HTERT RPE-1 (cell line): ENCODE data around the gene ZNF786.
"Not testable (repeated sequence)": the region's sequence is repeated elsewhere in the genome, so short reads cannot be mapped to it uniquely, and the experiment has no call there.

ENCODE experiments used
- in situ Hi-C: fragments of 300-500 bp; cut with MboI; formaldehyde crosslinking; loops from 4 replicates; pipeline ENCODE4 v1.14.3; 2020; ENCODE audit warnings: low sequenced_read_pairs

ZNF786 gene, protein sequence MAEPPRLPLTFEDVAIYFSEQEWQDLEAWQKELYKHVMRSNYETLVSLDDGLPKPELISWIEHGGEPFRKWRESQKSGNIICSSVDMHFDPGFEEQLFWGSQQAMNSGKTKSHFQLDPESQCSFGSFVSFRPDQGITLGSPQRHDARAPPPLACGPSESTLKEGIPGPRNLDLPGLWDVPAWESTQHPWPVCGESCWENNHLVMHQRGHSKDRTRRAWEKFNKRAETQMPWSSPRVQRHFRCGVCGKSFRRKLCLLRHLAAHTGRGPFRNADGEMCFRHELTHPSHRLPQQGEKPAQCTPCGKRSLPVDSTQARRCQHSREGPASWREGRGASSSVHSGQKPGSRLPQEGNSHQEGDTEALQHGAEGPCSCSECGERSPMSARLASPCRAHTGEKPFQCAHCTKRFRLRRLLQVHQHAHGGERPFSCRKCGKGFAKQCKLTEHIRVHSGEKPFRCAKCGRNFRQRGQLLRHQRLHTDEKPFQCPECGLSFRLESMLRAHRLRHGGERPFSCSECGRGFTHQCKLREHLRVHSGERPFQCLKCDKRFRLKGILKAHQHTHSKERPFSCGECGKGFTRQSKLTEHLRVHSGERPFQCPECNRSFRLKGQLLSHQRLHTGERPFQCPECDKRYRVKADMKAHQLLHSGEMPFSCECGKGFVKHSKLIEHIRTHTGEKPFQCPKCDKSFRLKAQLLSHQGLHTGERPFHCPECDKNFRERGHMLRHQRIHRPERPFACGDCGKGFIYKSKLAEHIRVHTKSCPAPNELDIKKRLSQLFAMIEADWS

DNA sequence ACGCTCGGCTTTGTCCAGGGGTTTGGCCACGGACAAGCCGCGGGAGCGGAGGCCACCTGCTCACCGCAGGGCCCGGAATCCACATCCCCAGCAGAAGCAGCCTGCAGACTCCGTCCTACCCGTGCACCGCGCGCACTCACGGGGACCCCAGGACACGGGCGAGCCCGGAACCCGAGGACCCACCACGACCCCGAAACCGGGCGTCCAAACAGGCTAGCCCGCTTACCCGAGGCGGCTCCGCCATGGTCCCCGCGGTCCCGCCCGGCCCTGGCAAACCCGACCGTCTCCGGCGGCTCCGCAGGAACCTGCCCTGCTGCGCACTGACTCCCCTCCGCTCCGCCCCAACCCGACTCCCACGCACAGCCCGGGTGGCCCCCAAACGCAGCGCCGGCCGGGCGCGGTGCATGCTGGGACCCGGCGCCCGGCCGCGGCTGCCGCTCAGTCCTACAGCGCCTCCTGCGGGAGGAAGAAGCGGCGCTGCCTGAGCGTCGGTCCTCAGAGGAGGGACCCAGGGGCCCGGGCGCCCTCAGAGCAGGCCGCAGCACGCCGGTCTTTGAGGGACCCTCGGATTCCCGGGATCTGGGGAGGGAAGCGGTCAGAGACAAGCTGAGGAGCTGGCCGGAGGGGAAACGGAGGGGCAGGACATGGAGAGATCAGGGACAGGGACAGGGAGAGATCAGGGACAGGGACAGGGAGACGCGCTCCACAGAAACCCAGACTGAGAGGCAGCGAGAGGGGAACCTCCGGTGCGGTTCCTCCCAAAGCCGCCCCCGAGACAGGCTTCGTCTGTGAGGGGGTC, at the start of gene ZNF786:
Gene ZNF786 (minus strand): TSS at position 322 of the 799 bp plus-strand sequence. CDS start 78 bp downstream, at position 244.
- in situ Hi-C loops, result no loop called here

DNA sequence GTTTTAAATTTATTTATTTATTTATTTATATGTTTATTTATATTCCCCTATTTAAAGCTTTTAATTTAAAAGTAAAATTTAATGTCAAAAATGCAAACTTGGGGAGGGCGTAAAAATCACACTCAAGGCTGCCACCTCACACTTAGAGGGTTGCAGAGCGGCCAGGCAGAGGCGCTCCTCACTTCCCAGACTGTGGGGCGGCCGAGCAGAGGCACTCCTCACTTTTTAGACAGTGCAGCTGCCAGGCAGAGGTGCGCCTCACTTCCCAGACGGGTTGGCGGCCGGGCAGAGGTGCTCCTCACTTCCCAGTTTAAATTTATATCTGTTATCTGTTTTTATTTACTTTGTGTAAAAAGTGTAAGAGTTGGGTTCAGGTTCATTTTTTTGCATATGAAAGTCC, 45.6 kb upstream of the ZNF786 start:
- in situ Hi-C loops, result no loop called here

DNA sequence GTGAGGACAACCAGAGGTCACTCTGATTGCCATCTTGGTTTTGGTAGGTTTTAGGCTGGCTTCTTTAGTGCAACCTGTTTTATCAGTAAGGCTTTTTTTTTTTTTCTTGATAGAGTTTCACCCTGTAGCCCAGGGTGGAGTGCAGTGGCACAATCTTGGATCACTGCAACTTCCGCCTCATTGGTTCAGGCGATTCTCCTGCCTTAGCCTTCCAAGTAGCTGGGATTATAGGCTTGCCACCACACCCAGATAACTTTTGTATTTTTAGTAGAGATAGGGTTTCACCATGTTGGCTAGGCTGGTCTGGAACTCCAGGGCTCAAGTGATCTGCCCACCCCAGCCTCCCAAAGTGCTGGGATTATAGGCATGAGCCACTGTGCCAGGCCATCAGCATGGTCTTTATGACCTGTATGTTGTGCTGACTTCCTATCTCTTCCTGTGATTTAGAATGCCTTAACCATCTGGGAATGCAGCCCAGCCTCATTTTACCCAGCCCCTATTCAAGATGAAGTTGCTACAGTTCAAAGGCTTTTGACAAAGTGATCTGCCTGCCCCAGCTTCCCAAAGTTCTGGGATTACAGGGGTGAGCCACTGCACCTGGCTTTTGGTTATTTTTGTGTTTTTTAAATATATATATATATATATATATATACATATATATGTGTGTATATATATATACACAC, 42.7 kb upstream of the ZNF786 start:
- in situ Hi-C loops, result no loop called here

DNA sequence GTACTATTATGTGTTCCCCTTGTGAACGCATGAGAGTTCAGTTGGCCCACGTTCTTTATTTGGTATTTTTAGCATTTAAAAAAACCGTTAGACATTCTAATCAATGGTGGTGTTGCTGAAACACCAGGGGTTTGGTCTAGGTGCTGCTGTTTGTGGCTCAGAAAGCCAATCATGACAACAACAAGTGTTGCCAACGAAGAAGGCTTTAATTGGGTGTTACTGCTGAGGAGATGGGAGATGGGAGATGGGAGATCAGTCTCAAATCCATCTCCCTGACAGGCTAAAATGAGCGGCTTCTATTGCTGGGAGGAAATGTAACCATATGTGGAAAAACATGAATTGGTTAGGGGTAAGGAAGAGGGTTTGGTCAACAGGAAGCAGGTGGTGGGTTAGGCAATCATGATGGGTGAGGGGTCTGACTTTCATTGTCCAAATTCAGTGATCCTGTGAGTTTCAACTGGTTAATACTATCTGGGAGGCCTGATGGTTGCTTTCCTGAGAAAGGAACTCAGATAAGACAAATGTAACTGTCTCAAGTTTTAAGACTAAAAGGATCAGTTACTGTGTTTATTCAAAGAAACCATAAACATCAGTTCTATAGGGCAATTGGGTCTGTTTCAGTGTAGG, 40.2 kb upstream of the ZNF786 start:
- in situ Hi-C loops, result no loop called here

DNA sequence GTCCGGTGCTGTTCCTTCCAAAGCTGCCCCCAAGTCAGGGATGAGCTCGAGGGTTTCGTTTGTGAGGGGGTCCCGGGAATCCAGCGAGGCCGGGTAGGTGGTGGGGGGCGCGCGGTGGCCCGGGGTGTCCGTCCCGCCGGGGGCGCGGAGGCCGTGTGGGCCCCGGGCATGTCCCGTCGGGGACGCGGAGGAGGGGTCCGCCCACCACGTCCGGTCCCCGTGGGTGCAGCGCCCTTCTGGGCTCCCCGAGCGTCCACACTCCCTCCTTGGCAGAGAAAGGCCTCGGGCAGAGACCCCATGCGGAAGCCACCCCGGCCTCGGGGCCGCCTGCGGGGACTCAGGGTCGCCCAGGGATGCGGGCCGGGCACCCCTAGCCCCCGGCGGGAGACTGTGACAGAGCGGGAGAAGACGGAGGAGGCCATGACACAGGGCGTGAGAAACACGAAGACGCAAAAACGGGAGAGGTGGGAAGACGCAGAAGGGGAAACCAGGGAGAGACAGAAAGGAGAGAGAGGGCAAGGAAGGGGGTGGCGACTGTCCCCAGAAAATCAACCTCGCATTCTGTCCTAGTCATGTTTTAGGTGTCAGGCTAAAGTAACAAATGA, 36.2 kb upstream of the ZNF786 start:
- in situ Hi-C loops, result no loop called here

DNA sequence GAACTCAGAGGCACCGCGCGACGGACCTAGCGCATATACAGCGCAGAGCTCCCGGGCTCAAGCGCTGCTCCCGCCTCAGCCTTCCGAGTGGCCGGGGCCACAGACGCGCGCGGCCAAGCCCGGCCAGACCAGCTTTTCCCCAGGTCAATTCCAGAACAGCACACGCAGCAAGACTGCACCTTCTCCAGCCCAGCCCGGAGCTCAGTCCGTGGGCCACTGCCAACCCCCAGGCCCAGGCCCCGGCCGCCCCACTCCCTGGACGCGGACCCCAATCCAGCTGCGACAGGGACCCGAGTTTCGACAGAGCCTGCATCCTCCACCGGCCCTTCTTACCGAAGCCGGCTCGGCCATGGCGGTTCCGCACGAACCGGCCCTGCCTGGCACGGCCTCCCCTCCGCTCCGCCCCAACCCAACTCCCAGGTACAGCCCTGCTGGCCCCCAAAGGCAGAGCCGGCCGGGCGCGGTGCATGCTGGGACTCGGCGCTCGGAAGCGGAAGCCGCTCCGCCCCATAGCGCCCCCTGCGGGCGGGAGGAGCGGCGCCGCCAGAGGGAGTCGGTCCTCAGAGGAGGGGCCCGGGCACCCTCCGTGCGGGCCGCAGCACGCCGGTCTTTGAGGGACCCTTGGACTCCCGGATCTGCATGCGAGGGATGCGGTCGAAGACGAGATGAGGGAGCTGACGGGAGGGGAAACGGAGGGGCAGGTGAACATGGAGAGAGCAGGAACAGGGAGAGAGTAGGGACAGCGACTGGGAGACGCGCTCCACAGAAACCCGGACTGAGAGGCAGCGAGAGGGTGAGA, 35.5 kb upstream of the ZNF786 start, which contains the start of gene ZNF425:
Gene ZNF425 (minus strand): TSS at position 462 of the 799 bp plus-strand sequence. CDS start 111 bp downstream, at position 351.
- in situ Hi-C loops, result no loop called here

DNA sequence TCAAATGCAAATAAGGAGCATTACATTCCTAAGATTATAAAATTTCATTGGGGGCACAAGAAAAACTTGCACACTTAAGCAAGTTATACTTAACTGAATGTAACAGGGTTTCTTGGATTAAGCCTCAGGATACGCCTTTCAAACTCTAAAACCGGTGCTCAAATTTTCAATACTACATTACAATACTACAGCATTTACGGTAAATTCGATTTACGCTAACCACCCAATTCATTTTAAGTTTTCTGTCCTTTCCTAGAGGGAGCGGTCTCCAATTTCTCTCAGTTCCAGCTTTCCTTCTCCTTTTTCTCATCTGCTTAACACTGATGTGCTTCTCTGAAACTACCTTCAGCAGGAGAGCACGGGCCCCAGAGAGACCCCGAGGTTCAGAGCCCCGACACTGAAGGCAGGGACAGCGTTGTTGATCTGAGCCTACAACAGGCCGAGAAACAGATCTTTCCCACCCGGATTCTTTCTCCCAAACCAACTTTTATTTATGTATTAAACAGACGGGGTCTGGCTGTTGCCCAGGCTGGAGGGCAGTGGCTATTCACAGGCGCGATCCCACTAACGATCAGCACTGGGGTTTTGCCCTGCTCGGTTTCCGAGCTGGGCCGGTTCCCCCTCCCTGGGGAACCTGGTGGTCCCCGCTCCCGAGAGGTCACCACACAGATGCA, 34.8 kb upstream of the ZNF786 start:
- in situ Hi-C loops, result no loop called here

DNA sequence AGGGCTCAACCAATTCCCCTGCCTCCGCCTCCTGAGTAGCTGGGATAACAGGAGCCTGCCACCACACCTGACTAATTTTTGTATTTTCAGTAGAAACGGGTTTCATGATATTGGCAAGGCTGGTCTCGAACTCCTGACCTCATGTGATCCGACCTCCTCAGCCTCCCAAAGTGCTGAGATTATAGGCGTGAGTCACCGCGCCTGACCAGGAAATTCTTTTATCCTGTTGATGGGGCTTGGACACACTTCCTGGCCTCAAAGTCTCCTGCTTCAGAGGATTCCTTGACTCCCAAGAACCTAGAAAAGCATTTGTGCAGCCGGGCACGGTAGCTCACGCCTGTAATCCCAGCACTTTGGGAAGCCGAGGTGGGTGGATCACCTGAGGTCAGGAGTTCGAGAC, 19.5 kb upstream of the ZNF786 start:
- in situ Hi-C loops, result no loop called here

DNA sequence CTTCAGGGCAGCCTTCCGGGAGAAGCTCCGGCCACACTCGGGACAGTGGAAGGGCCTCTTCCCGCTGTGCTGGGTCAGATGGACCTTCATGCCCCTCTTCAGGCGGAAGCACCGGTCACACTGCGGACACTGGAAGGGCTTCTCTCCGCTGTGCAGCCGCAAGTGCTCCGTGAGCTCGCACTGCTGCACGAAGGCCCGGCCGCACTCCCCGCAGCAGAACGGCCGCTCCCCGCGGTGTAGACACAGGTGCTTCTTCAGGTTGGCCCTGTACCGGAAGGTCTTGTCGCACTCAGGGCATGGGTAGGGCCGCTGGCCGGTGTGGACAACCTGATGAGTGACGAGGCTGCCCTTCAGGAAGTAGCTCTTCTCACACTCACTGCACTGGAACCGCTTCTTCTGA, 14.2 kb upstream of the ZNF786 start:
- in situ Hi-C loops, result no loop called here

DNA sequence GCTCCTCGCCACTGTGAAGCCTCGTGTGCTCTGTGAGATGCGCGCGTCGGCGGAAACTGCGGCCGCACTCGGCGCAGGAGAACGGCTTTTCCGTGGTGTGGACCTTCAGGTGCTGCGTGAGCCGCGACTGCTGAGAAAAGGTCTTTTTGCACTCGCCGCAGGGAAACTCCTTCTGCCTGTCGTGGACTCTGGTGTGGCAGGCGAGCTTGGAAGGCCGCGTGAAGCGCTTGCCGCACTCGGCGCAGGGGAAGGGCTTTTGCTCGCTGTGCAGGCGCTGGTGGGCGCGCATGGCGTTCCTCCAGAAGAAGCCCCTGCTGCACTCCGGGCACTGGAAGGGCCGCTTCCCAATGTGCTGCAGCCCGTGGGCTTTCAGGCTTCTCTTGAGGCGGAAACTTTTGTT, 13.7 kb upstream of the ZNF786 start:
- in situ Hi-C loops, result no loop called here

DNA sequence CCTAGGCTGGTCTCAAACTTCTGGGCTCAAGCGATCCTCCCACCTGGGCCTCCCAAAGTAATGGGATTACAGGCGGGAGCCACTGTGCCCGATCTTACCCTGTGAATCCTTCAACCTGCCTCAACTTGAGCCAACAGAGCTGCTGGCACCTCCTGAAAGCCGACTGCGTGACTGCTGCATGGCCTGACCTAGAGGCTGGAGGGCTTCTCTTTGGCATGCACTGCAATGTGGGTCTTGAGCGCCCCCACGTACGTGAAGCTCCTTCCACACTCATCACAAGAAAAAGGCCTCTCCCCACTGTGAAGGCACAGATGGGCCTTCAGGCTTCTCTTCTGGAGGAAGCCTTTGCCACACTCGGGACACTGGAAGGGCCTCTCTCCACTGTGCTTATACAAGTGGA, 12.9 kb upstream of the ZNF786 start:
- in situ Hi-C loops, result no loop called here

DNA sequence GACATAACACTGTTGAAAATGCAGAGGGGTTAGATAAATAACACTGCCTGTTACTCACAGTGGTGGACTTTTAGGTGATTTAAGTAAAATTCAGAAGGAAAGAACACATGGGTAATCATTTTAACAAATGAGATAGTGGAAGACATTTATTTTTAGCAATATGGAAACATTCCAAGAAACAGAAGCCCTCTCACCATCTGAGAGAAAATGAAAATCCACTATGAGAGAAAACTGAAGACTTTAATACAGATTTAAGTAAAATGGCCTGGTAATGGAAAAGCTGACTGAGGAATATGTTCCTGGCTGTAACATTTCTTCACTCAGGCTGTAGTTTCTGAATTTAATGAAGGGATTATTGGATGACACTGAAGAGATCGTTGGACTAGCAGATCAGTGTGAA, 12.1 kb upstream of the ZNF786 start:
- in situ Hi-C loops, result no loop called here

DNA sequence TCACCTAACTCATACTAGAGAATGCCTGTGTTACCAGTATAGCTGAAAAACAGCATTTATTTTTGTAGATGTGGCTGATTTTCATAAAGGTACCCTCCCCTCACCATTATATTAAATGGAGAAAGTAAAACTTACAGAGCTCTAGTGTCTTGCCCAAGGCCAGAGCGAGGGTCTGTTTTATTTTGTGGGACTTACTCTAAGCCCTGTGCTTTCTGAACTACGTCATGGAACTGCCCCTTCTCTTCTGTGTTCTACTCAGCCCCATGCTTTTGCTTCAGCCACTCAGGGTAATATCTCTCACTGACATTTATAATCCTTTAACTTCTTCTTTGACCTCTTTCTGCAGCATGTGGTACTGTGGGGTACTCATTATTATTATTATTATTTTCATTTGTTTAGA, 10.3 kb upstream of the ZNF786 start:
- in situ Hi-C loops, result no loop called here

DNA sequence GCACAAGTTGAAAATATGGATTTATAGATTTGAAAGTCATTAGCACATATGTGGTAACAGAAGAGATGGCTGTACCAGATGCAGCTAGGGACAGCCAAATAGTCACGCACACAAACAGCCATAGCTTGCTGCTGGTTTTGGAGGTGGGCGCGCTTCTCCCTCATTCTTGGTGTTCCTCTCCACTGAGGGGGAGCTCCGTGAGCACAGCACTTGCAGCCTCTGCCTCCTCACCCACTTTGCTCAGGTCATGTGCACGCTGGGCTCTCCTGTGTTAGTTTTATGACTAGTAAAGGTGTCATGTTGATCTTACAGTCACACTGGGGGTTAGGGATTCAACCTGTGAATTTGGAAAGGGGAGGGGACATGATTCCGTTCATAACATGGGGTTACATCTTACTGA, 8.5 kb upstream of the ZNF786 start:
- in situ Hi-C loops, result no loop called here

DNA sequence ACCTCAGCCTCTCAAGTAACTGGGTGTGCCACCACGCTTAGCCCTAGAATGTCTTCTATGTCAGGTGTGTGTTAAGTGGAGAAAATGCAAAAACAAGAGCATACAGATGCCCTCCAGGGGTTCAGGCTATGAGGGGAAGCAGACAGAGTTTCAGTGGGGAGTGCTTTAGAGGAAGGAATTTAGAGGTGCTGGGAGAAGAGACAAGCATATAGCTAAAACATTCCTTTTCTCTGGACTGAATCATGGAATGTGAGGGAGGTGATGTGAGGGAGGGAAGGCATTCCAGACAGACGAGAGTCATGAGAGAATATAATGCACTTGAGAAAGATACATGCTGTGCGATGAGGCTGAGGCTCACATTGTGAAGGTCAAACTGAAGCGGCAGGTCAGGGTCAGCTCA, 6.6 kb upstream of the ZNF786 start:
- in situ Hi-C loops, result no loop called here

DNA sequence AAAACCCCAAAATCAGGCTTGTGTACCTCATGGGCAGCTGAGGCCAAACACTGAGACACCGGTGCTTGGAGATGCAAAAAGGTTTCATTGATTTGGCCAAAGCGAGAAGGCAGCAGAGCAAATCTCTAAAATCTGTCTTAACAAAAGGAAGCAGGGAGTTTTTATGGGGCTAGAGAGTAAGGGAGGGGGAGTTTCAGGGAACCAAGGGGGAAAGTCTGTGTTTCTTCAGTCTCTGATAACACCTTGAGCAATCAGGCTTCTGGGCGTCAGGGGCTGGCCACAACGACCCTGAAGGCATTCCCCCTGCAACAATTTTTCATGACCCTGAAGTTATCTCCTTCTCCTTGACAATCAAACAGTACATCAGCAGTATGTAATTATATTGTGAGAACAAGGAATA, 2.7 kb upstream of the ZNF786 start:
- in situ Hi-C loops, result no loop called here

DNA sequence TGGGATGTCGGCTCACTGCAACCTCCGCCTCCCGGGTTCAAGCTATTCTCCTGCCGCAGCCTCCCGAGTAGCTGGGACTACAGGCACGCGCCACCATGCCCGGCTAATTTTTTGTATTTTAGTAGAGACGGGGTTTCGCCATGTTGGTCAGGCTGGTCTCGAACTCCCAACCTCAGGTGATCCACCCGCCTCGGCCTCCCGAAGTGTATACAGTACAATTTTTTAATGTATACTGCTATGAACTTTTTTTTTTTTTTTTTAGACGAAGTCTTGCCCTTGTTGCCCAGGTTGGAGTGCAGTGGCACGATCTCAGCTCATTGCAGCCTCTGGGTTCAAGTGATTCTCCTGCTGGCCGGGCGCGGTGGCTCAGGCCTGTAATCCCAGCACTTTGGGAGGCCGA, 1.7 kb upstream of the ZNF786 start:
- in situ Hi-C loops, result not testable (repeated sequence)

DNA sequence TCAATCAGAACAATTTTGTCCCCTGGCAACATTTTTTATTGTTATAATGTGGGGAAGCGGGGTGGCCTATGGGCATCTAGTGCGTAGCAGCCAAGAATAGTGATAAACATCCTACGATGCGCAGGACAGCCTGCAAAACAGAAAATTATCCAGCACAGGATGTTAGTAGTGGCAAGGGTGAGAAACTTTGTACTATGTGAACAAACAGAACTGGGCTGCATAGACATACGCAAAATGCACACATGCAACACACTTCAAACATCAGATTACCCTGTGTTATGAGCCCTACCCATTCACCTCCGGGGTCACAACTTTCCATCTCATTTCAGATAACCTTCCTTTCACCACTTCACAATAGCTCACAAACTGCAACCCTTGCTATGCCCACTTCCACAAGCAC, 3.1 kb downstream of the ZNF786 start:
- in situ Hi-C loops, result no loop called here

DNA sequence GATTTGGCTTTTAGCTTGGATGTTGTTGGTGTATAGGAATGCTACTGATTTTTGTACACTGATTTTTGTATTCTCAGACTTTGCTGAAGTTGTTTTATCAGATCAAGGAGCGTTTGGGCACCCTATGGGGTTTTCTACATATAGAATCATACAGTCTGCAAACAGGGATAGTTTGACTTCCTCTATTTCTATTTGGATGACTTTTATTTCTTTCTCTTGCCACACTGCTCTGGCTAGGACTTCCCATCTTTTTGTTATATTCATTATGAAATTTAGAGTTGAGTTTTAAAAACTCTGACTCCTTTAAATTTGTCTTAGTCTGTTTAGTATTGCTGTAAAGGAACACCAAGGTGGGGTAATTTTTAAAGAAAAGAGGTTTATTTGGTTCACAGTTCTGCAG, 4.7 kb downstream of the ZNF786 start:
- in situ Hi-C loops, result no loop called here
